GM18909 (cell line): ENCODE results near the gene ACD.
A peak's percentile ranks its signal among the peaks of the same experiment; 100 is the strongest.
"Not testable (repeated sequence)": the region's sequence is repeated elsewhere in the genome, so short reads cannot be mapped to it uniquely, and the experiment has no call there.

Source experiments
- ATAC-seq: cut with Tn5 transposase; IDR thresholded peaks from one replicate; pipeline ENCODE4 v1.9.1; 2021; ENCODE audit warnings: mild to moderate bottlenecking; ENCODE audit not compliant: unreplicated experiment, poor library complexity

ACD gene

DNA sequence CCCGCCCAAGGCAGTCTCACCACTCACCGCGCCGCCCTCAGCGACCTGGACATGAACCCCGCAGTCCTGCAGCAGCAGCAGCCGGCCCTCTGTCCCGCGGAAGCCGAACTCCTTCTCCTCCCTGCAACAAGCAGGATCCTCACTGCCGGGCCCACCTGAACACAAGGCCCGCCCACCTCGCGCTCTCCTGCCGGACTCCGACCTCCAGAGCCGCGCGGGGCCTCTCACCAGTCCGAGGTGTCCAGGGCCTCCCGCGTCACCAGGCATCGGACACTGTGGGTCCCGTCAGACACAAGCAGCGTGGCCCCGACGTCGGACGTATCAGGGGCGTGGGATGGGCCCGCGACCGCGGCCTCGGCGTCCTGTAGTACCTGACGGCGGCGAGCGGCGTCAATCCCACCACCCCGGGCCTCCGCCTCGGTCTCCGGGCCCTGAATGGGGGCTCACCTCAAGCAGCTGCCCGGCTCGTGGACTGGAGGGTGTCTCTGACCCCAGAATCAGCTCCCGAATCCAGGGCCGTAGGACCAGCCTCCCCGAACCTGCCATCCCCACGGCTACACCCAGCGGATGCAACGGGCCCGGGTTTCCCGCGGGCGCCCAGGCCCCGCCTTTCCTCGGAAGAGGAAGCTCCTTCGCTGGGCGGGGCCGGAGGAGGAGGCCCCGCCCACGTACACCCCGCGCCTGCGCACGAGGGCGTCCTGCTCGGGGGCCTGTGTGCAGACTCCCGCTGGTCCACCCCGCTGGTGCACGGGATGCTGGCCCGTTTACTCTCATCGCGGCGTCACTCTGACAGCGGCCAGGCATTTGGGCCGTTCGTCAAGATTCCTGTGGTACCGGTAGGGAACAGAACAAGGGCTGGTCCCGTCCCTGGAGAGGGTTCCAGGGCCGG, at the start of gene ACD:
Gene ACD, minus strand, starts transcription at position 586 of the 889 bp plus-strand sequence. Its CDS starts 40 bp downstream, at position 546.
- ATAC-seq: peak; percentile 53

DNA sequence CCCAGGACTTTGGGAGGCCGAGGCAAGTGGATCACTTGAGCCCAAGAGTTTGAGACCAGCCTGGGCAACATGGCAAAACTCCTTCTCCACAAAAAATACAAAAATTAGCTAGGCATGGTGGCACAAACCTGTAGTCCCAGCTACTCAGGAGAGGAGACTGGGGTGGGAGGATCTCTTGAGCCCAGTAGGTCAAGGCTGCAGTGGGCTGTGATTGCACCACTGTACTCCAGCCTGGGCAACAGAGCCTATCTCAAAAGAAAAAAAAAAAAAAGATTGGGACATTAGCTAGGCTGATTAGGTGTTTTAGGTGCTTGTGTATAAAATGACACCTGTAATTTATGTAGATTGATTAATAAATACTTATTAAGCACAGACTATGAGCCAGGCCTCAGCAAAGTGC, 49.0 kb upstream of the ACD start:
- no peak for ATAC-seq

DNA sequence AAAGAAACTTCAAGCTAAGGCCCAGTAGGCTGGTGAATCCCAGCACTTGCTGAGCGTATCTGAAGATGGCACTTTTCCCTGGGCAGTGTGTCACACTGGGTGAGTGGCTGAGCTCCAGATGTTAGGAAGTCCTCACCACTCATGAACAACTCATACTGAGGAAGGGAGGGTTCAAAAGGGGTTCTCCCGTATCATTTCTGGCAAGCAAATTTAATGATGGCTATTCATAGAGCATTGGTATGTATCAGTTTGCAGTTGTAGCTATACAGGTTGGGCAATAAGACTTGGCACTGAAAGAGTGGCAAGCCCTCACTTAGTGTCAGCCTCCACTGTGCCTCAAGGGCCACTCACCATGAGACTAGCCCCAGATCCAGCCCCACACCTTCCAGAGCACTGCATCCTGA, 48.3 kb upstream of the ACD start:
- ATAC-seq: no peak

DNA sequence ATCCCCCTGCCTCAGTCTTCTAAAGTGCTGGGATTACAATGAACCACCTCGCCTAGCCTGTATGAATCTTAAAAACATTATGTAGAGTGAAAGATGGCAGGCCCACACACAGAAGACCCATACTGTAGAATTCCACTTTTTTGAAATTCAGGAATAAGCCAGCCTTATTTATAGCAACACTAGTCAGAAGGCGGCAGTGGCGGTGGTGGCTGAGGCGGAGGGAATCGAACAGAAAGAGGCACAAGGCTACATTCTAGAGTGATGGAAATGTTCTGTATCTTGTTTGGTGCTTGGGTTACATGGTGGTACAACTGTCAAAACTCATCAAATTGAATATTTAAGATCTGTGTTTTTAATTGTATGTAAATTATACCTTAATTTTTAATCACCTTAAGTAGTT, 47.7 kb upstream of the ACD start:
- ATAC-seq: no peak

DNA sequence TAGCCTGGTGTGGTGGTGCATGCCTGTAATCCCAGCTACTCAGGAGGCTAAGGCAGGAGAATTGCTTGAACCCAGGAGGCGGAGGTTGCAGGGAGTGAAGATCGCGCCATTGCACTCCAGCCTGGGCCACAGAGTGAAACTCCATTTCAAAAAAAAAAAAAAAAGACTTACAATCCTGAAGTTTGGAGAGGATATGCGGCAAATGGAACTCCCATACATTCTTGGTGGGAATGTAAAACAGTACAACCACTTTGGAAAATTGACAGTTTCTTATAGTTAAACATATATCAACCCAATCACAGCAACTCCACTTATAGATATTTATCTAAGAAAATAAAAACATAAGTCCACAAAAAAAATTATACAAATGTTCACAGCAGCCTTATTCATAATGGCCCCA, 47.1 kb upstream of the ACD start:
- ATAC-seq: no peak

DNA sequence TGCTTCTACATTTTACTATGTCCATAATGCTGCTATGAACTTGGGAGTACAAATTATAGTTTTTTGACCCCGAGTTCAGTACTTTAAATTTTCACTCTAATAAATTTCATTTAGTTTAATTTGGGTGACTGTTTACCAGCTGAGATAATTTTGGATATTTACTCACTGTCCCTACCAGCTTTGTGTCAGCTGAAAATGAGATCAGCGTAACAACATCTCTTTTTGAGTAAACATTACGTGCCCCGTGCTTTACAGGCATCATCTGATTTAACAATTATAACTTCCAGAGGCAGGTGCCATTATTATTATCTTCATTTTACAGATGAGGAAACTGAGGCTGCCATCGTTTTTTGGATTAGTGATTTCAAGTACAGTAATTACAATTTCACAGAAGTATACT, 44.0 kb upstream of the ACD start:
- no peak for ATAC-seq

DNA sequence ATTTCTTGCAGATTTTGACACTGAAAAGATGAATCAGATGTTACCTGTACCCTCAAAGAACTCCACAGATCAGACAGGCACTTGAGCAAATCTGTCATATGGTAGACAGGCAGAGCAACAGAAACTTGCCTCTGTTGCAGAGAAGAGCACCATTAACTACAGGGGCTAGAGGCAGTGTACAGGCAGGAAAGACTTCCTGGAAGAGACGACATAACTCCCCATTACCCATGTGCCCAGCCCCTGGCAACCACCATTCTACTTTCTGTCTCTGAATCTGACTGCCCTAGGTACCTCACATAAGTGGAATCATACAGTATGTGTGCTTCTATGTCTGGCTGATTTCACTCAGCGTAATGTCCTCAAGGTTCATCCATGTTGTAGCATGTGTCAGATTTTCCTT, 43.6 kb upstream of the ACD start:
- ATAC-seq: no peak

DNA sequence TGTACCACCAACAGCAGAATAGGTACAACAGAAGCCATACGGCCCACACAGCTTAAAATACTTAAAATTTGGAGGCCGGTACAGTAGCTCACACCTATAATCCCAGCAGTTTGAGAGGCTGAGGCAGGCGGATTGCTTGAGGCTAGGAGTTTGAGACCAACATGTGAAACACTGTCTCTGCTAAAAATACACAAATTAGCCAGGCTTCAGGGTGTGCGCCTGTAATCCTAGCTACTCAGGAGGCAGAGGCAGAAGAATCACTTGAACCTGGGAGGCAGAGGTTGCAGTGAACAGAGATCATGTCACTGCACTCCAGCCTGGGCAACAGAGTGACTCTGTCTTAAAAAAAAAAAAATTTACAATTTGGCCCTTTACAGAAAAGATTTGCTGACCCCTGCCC, 42.1 kb upstream of the ACD start:
- ATAC-seq: no peak

DNA sequence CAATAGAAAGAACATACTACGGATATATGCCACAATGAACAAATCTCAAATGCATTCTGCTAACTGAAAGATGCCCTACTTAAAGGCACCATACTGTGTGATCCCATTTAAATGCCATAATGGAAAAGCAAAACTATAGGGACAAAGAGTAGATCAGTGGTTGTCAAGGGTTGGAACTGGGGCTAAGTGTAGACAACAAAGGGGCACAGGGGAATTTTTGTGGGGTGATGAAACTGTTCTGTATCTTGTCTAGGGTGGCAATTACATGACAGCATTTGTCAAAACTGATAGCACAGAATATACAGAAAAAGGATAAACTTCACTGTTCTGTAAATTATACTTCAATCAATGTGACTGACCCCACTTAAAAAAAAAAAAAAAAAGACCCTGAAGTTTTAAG, 41.4 kb upstream of the ACD start:
- ATAC-seq: no peak

DNA sequence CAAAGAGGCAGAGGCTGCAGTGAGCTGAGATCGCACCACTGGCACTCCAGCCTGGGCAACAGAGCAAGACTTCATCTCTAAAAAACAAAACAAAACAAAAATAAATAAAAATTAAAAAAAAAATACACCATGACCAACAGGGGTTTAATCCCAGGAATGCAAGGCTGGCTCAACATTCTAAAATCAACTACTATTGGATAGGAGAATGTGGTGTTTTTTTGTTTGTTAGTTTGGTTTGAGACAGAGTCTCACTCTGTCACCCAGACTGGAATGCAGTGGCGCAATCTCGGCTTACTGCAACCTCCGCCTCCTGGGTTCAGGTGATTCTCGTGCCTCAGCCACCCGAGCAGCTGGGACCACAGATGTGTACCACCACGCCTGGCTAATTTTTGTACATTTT, 39.2 kb upstream of the ACD start:
- no peak for ATAC-seq

DNA sequence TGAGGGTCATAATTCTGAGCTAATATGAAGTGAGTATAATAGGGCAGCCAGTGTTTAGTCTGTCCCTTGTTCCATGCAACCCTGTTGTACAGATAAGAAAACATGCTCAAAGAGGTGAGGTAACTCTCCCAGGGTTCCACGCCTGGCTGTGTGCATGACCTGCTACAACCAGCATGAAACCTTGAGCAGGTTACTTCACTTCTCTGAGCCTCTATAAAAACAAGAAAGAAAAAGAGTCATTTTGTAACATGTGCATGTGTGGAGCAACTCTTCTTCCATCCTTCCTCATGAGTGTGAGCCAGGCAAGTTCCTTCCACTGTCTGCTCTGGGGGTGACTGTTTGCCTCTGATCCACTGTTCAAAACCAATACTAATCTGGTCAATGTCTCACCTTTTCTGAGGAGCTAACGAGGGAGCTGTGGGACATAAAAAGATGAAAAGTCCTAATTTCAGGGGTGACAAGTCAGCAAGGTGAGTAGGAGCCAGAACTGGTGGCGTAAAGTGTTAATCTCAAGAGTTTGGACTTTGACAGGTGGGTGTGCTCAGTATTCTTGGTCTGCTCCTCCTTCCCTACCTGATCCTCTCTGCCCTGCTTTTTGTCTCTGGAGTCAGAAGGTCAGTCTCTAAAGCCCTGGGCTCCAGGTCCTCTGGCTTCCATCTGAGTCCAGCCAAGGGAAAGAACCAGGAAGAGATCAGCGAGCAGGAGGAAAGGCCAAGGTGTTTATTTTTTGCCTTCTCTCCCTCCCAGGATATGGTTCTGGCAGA, 37.5 kb upstream of the ACD start:
- no peak for ATAC-seq

DNA sequence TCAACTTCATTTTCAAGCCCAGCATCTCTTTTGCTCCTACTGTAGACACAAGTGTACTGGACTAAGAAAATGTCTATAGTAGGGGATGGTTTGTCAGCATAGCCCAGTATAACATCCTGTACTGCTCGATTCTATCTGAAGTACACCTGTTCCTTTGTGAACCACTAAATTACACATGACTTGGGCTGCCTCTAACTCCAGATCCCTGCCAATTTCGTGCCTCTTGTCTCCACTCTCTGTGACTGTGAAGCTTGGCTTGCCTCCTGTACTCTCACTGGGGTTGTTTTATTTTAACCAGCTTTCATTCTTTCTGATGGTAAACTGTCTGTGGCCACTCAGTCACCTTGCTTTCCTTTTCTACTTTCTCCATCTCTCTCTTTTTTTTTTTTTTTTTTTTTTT, 34.6 kb upstream of the ACD start:
- no peak for ATAC-seq

DNA sequence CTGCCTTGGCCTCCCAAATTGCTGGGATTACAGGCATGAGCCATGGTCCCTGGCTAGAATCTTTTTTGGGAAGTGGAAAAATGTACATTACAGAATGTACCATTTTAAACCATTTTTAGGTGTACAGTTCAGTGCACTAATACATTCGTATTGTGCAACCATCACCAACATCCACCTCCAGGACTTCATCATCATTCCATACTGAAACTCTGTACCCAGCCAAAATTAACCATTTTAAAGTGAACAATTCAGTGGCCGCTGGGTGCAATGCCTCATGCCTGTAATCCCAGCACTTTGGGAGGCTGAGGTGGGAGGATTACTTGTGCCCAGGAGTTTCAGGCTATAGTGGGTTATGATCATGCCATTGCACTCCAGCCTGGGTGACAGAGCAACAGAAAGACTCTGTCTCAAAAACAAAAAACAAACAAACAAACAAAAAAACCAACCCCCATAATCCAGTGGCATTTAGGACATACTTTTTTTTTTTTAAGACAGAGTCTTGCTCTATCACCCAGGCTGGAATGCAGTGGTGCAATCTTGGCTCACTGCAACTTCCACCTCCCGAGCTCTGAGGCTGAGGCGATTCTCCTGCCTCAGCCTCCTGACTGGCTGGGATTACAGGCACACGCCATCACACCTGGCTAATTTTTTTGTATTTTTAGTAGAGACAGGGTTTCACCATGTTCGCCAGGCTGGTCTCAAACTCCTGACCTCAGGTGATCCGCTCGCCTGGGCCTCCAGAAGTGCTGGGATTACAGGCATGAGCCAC, 33.6 kb upstream of the ACD start:
- not testable (repeated sequence) for ATAC-seq

DNA sequence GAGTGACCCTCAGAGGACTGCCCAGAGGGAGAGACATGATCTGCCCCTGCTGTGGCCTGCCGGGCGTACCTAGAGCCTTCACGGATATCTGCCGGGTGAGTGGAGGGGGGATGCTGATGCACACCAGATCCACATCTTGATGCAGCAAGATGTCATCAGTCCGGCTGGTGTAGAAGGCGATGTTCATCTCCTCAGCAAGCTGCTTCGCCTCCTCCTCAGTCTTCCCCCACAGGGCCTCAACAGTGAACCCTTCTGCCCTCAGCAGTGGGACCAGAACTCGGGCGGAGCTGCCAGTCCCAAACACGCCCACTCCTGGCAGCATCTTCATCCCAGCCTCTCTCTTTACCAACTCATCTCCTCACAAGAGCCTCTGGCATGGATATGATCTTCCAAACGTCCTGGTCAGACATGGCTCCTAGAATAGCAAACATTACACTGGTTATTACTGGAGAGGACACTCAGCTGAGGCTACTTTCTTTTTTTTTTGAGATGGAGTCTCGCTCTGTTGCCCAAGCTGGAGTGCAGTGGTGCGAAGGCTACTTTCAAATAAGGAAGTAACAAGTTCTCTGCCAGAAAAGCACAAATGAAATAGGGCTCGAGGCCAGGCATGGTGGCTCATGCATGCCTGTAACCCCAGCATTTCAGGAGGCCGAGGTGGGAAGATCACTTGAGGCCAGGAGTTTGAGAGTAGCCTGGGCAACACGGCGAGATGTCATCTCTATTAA, 25.5 kb upstream of the ACD start:
- ATAC-seq: no peak

DNA sequence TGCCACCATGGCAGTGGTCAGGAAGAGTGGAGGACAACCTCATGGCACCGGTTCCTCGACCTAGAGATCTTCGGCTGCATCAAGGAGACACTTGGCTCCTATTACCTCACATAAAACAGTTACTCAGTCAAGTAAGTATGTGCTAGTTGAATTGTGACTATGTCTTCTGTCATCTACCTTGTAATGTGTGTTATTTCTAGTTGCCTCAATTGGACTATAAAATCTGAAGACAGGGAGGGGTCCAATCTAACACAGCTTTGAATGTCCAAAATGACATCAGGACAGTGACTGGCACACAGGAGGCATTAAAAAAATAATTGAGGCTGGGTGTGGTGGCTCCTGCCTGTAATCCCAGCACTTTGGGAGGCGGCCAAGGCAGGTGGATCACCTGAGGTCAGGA, 23.7 kb upstream of the ACD start:
- ATAC-seq: no peak

DNA sequence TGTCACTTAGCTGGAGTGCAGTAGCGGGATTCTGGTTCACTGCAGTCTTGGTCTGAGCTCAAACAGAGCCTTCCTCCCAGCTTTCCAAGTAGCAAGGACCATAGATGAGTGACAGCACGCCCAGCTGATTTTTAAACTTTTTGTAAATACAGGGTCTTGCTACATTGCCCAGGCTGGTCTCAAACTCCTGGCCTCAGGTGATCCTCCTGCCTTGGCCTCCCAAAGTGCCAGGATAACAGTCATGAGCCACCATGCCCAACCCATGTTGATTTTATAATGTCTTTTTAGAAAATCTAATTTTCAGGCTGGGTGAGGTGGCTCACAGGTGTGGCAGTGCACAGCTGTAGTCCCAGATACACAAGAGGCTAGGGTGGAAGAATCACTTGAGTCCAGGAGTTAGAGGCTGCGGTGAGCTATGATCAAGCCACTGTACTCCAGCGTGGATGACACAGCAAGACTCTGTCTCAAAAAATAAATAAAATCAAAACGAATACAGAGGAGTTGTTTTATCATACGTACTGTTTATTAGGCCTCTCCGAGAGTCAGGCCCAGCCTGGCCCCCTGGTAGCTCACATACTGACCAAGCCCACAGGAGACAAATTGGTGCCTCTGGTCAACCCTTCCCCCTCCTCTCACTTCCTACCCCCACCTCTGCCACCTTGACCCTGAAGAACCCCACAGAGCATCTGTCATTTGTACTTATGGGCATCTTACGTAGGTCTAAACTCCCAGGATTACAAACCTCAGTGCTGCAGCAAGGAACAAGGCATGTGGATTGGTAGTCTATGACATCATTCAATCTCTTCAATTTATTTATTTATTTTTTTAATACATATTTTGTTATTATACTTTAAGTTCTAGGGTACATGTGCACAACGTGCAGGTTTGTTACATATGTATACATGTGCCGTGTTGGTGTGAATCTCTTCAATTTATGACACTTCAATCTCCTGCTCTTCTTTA, 20.2 kb upstream of the ACD start:
- no peak for ATAC-seq

DNA sequence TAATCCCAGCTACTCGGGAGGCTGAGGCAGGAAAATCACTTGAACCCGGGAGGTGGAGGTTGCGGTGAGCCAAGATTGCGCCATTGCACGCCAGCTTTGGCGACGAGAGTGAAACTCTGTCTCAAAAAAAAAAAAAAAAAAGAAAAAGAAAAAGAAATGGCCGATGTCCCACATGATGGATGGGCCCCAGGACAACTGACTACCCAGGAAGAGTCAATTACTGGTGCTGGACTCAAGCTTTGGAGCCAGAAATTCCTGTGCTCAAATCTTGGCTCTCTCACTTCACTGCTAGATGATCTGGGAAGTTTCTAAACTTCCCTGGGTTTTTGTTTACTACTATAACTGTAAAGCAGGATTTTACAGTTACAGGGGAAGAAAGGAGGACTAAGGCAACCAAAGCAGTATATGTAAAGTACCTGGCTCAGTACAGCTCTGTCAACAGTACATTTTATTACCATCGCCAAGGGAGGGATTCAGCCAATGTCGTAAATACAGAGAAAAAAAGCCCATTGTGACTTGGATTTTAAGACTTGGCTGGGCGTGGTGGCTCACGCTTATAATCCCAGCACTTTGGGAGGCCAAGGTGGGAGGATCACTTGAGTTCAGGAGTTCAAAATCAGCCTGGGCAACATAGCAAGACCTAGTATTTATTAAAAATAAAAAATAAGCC, 18.4 kb upstream of the ACD start:
- ATAC-seq: no peak

DNA sequence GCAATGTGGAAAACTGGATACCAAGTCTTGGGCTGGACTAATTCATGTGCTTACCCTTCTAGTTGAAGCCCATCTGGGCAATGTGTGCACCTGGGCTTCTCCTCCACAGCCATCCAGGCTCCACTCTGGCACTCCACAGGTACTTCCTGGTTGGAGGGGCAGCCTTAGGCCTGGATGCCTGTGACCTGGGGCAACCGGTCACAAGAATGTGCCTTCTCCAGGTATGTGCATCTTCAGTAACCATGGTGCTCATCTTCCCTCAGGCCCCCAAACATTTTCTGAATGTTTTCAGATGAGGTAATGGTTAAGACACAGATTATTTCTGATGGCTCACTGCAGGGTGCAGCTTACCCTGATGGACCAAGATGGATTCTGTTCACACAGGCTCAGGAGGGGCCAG, 17.7 kb upstream of the ACD start:
- no peak for ATAC-seq

DNA sequence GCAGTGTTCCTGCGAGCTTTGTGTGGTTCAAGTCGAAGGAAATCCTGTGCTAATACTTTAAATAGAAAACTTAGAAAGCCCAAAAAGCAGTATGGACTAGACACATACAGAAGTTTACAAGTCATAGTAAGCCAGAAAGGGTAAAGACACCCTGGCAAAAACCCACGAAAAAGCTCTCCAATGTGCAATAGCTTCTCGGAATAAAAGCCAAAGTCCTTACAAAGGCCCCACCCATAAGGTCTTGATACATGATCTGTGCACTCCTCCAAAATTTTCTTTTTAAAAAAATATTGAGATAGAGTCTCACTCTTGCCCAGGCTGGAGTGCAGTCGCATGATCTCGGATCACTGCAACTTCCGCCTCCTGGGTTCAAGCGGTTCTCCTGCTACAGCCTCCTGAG, 16.9 kb upstream of the ACD start:
- no peak for ATAC-seq
